HepG2 (cell line): ENCODE results near the gene SHISA5. TPM values are rescaled to one million over a fixed set of nuclear protein-coding genes. Genes with fewer than 3 reads are reported as not detected.

ENCODE experiments used
- BRF2 ChIP-seq: sonication (generic); formaldehyde crosslinking; IDR thresholded peaks from 2 replicates; pipeline ENCODE4 v1.8.1; 2022; ENCODE audit warnings: mild to moderate bottlenecking, missing genetic modification reagents
- HES4 ChIP-seq: sonication (generic); formaldehyde crosslinking; IDR thresholded peaks from 2 replicates; pipeline ENCODE4 v1.9.0; 2021; ENCODE audit warnings: mild to moderate bottlenecking, missing genetic modification reagents, borderline replicate concordance
- HIC2 ChIP-seq: sonication (generic); formaldehyde crosslinking; IDR thresholded peaks from 2 replicates; pipeline ENCODE4 v1.9.0; 2022; ENCODE audit warnings: low read depth, missing genetic modification reagents
- JUND ChIP-seq: sonication (generic); formaldehyde crosslinking; IDR thresholded peaks from 2 replicates; pipeline ENCODE4 v1.8.0; 2022; ENCODE audit warnings: mild to moderate bottlenecking, missing genetic modification reagents
- MEIS1 ChIP-seq: sonication (generic); formaldehyde crosslinking; IDR thresholded peaks from 2 replicates; pipeline ENCODE4 v1.9.0; 2021; ENCODE audit warnings: mild to moderate bottlenecking, missing genetic modification reagents, moderate library complexity, borderline replicate concordance
- POLR2A ChIP-seq, 2 experiments: IDR thresholded peaks; 2 replicates each; pipeline ENCODE4 v1.6.1; 2011; ENCODE audit warnings: low read depth in 2 of 2, low read length in 2 of 2, mild to moderate bottlenecking in 1 of 2, moderate library complexity in 1 of 2; ENCODE audit not compliant: insufficient read depth in 1 of 2
- RAD21 ChIP-seq: fragments of 450-650 bp; formaldehyde crosslinking; IDR thresholded peaks from 2 replicates; pipeline ENCODE4 v1.5.0; 2020; ENCODE audit warnings: mild to moderate bottlenecking
- ZBTB25 ChIP-seq: IDR thresholded peaks from 2 replicates; pipeline ENCODE4 v1.6.1; 2018; ENCODE audit warnings: missing genetic modification reagents
- ZHX2 ChIP-seq, 2 experiments: sonication (generic) in 1 of 2; formaldehyde crosslinking in 1 of 2; IDR thresholded peaks; 2 replicates each; pipeline versions ENCODE4 v1.6.1 to v1.9.0; 2014 to 2022; ENCODE audit warnings: antibody characterized with exemption in 1 of 2, borderline replicate concordance in 1 of 2, inconsistent platforms in 1 of 2, low read depth in 1 of 2, missing genetic modification reagents in 1 of 2
- ZNF18 ChIP-seq: sonication (generic); formaldehyde crosslinking; IDR thresholded peaks from 2 replicates; pipeline ENCODE4 v1.8.0; 2022; ENCODE audit warnings: mild to moderate bottlenecking, missing genetic modification reagents; ENCODE audit not compliant: insufficient replicate concordance
- ZNF234 ChIP-seq: sonication (generic); formaldehyde crosslinking; conservative IDR thresholded peaks from 2 replicates; pipeline ENCODE4 v1.5.1; 2020; ENCODE audit warnings: mild to moderate bottlenecking, missing genetic modification reagents
- ZNF446 ChIP-seq: sonication (generic); formaldehyde crosslinking; IDR thresholded peaks from 2 replicates; pipeline ENCODE4 v1.5.0; 2020; ENCODE audit warnings: mild to moderate bottlenecking, missing genetic modification reagents
- ZNF562 ChIP-seq: sonication (generic); formaldehyde crosslinking; IDR thresholded peaks from 2 replicates; pipeline ENCODE4 v1.8.0; 2022; ENCODE audit warnings: missing genetic modification reagents, borderline replicate concordance
- ZNF83 ChIP-seq: sonication (generic); formaldehyde crosslinking; IDR thresholded peaks from 2 replicates; pipeline ENCODE4 v1.4.0; 2020; ENCODE audit warnings: missing genetic modification reagents, mild to moderate bottlenecking, borderline replicate concordance
- polyA plus RNA-seq, 8 experiments: library from polyadenylated mRNA; depleted of rRNA in 3 of 8; stranded (reverse) in 7 of 8; unstranded in 1 of 8; fragments of >200 nt; fragmentation: Illumina TruSeq in 4 of 8; extraction: Trizol in 4 of 8; gene quantifications; 2 replicates each; pipeline versions ENCODE4 v1.2.1 to v1.2.3, GENCODE V29; 2011 to 2016; ENCODE audit warnings: low read depth in 4 of 8, missing spikeins in 1 of 8, mixed read lengths in 1 of 8; ENCODE audit not compliant: insufficient read depth in 1 of 8
- total RNA-seq, 5 experiments: library from RNA; depleted of rRNA; stranded (reverse); fragments of >200 nt; fragmentation: Illumina TruSeq; extraction: Trizol; gene quantifications; 2 replicates each; pipeline ENCODE4 v1.2.3, GENCODE V29; 2016; ENCODE audit warnings: low read depth in 1 of 5

SHISA5 gene
- total and polyA plus RNA-seq, 2 of the 13 experiments (the other 11 are each of a cell fraction or from before 2014, with no cell fraction given) = 75.8 to 91.4 TPM

- peak; percentile 62; the same call in 1 of the 2 replicates for TF ChIP-seq HIC2
- TF ChIP-seq JUND (CRISPR knock-in tag) = no peak
- TF ChIP-seq HES4 = 0 out of 2 replicates have a peak, but pooled peaks have one; percentile 36
- TF ChIP-seq ZNF18 (CRISPR knock-in tag) = no peak
- TF ChIP-seq ZNF446 (CRISPR knock-in tag) = 0 out of 2 replicates have a peak, but pooled peaks have one; percentile 38
- TF ChIP-seq ZNF234 = no peak
- 0 out of 2 replicates have a peak, but pooled peaks have one; percentile 21 for TF ChIP-seq ZNF83 (CRISPR knock-in tag)
- no peak for TF ChIP-seq ZBTB25 (CRISPR knock-in tag)
- TF ChIP-seq BRF2 = no peak
- 0 out of 2 replicates have a peak, but pooled peaks have one; percentile 35 for TF ChIP-seq MEIS1 (CRISPR knock-in tag)
- no peak for TF ChIP-seq ZNF562 (CRISPR knock-in tag)
- TF ChIP-seq POLR2A (IDR thresholded peaks at IDR 0.05; ENCODE audit: insufficient read depth in 1 of 2, low read depth in 2 of 2, low read length in 2 of 2) = 0 out of 4 replicates have a peak, but pooled peaks of 1 of the 2 experiments have one; percentile 30
- TF ChIP-seq RAD21 = peak; percentile 17; the same call in 1 of the 2 replicates
- TF ChIP-seq ZHX2 (IDR thresholded peaks at IDR 0.05; ENCODE audit: low read depth) = no peak
- no peak for TF ChIP-seq ZHX2 (CRISPR knock-in tag; IDR thresholded peaks at IDR 0.05; ENCODE audit: borderline replicate concordance)
These were observed 71.3 kb downstream of the SHISA5 start (continued) for GRCh38 chr3:48432411-48433371.
